A673 (cell line): ENCODE results near the gene ACBD3. TPM values are rescaled to one million over a fixed set of nuclear protein-coding genes. Genes with fewer than 3 reads are reported as not detected.

Source experiments
- BruUV-seq: library from RNA; stranded (reverse); fragments of 400-500 nt; replicated peaks from 2 replicates; lab custom pipeline; 2021; lab: Mats Ljungman, UMichigan
- CTCF ChIA-PET: fragments of 300-600 bp; sonication (Branson Sonifier 250); formaldehyde crosslinking; loops from one replicate; lab custom pipeline; 2022; ENCODE audit warnings: antibody characterized with exemption; lab: Charles Lee
- POLR2A ChIA-PET: fragments of 300-600 bp; sonication (Branson Sonifier 250); formaldehyde crosslinking; loops from one replicate; lab custom pipeline; 2022; ENCODE audit warnings: antibody characterized with exemption; ENCODE audit not compliant: low non-redundant PET; lab: Charles Lee
- DNase-seq: peaks from one replicate; pipeline ENCODE4 v3.0.0-alpha.2; 2015; ENCODE audit warnings: low spot score
- H3K27ac ChIP-seq: fragments of 200-600 bp; sonication (generic); 2 replicates; pipeline ENCODE4 v1.5.1; 2016; ENCODE audit warnings: mixed run types, low read depth, mild to moderate bottlenecking, mixed read lengths, antibody characterized with exemption, low read length; ENCODE audit not compliant: poor library complexity, severe bottlenecking
- H3K27me3 ChIP-seq: fragments of 200-600 bp; sonication (generic); replicated peaks from 2 replicates; pipeline ENCODE4 v1.6.1; 2017; ENCODE audit warnings: mixed run types, low read depth, mild to moderate bottlenecking, mixed read lengths, antibody characterized with exemption, low read length; ENCODE audit not compliant: insufficient read depth, poor library complexity
- H3K36me3 ChIP-seq: fragments of 200-600 bp; sonication (generic); 2 replicates; pipeline ENCODE4 v1.6.1; 2016; ENCODE audit warnings: mixed run types, mild to moderate bottlenecking, mixed read lengths, antibody characterized with exemption, low read length; ENCODE audit not compliant: insufficient read depth, poor library complexity, severe bottlenecking
- H3K4me1 ChIP-seq: fragments of 200-600 bp; sonication (generic); 2 replicates; pipeline ENCODE4 v1.6.1; 2017; ENCODE audit warnings: mixed run types, mild to moderate bottlenecking, mixed read lengths, antibody characterized with exemption, low read length; ENCODE audit not compliant: insufficient read depth, poor library complexity, severe bottlenecking
- H3K4me3 ChIP-seq: fragments of 200-600 bp; sonication (generic); 2 replicates; pipeline ENCODE4 v1.5.1; 2016; ENCODE audit warnings: low read depth, mixed run types, mild to moderate bottlenecking, mixed read lengths, low read length; ENCODE audit not compliant: poor library complexity, severe bottlenecking
- H3K9me3 ChIP-seq: fragments of 200-600 bp; sonication (generic); 2 replicates; pipeline ENCODE4 v1.6.1; 2016; ENCODE audit warnings: mixed run types, low read depth, mild to moderate bottlenecking, mixed read lengths, antibody characterized with exemption, low read length; ENCODE audit not compliant: poor library complexity, severe bottlenecking
- CTCF ChIP-seq: fragments of 300-800, 200-600 bp; sonication (generic); conservative IDR thresholded peaks from 2 replicates; pipeline ENCODE4 v1.5.1; 2017; ENCODE audit warnings: low read depth, mild to moderate bottlenecking, antibody characterized with exemption, low read length, moderate library complexity, mixed read lengths
- EZH2 ChIP-seq: fragments of 200-600 bp; sonication (generic); IDR thresholded peaks from 2 replicates; pipeline ENCODE4 v1.6.1; 2017; ENCODE audit warnings: borderline replicate concordance, low read depth, mild to moderate bottlenecking, mixed read lengths, antibody characterized with exemption, low read length; ENCODE audit not compliant: poor library complexity, severe bottlenecking
- intact Hi-C: fragments of 100-400 bp; cut with micrococcal nuclease; formaldehyde crosslinking; loops from one replicate; pipeline ENCODE4 v1.10.0; 2022; ENCODE audit not compliant: unreplicated experiment
- total RNA-seq: library from RNA; stranded (reverse); gene quantifications from 2 replicates; pipeline ENCODE4 v1.2.3, GENCODE V29; 2021

Gene ACBD3
- total RNA-seq, 1 experiment from 2014 or later: 33.4 TPM

- ChIA-PET CTCF (no interaction called here), POLR2A (no interaction called here)
- Histone ChIP-seq H3K9me3 (no peaks in the 10 kb centered on the region), H3K4me1 (no peaks in the 10 kb centered on the region), H3K27ac (no peak overlapping the region), H3K36me3 (no peaks in the 10 kb centered on the region), H3K27me3 (no peaks in the 10 kb centered on the region), H3K4me3 (no peak overlapping the region)
- TF ChIP-seq EZH2 (no peak), CTCF (no peak)
- no peak for DNase-seq
- intact Hi-C loops: loop anchor here (2.0 to 10.0 kb wide), 2 partner anchors 133 to 135 kb away; partner anchors contain the start of gene H3-3A
- BruUV-seq: no TSS peak
Measured at GRCh38 chr1:226199971-226200370, 13.4 kb upstream of the ACBD3 start.

DNA sequence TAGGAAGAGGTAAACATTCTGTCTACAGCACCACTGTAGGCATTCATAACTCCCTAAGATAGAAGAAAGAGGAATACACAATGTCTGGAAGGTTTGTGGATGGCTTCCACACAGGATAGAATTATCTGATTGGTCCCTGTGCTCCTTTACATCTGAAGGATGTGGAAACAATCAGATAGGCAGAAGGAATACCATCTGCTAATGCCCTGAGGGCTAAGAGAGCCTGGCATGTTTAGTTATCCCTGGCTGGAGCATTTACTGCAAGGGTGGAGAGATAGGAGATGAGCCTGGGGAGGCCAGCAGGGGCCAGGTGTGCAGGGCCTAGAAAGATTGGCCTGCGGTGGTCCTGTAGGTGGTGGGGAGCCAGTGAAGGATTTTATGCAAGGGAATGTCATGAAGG is 8.6 kb upstream of the ACBD3 start:
- Histone ChIP-seq H3K9me3 (no peaks in the 10 kb centered on the region), H3K36me3 (no peaks in the 10 kb centered on the region), H3K4me1 (no peaks in the 10 kb centered on the region), H3K27me3 (no peaks in the 10 kb centered on the region), H3K27ac (no peak overlapping the region), H3K4me3 (no peak overlapping the region)
- no peak for DNase-seq
- BruUV-seq: no TSS peak
- ChIA-PET POLR2A (no interaction called here), CTCF (no interaction called here)
- intact Hi-C loops: loop anchor here (10.0 kb wide), 1 partner anchor 130 kb away; the partner anchor contains the start of gene H3-3A
- TF ChIP-seq EZH2: no peak
- TF ChIP-seq CTCF: no peak

GRCh38 chr1:226187380-226187779 is 839 bp upstream of the ACBD3 start:
- no peaks in the 10 kb centered on the region for H3K27me3 ChIP-seq
- TF ChIP-seq CTCF (no peak), EZH2 (no peak)
- no peak for DNase-seq
- no TSS peak for BruUV-seq
- intact Hi-C loops: no loop called here
- peak overlapping the region; percentile 88 for H3K4me3 ChIP-seq
- H3K27ac ChIP-seq: peak overlapping the region; percentile 82
- POLR2A ChIA-PET: no interaction called here
- no peaks in the 10 kb centered on the region for H3K9me3 ChIP-seq
- H3K4me1 ChIP-seq: peaks cover 10% of the 10 kb centered on the region
- CTCF ChIA-PET: no interaction called here
- H3K36me3 ChIP-seq: no peaks in the 10 kb centered on the region
